NB4 (cell line): ENCODE data around the gene ZSWIM9.

Experiments used
- CTCF ChIP-seq: IDR thresholded peaks from one replicate; pipeline ENCODE4 v1.5.1; 2012; ENCODE audit warnings: low read depth, low read length
- POLR2A ChIP-seq: IDR thresholded peaks from 2 replicates; pipeline ENCODE4 v1.6.1; 2011; ENCODE audit warnings: mild to moderate bottlenecking; ENCODE audit not compliant: insufficient read length; ENCODE audit errors: extremely low read depth

GRCh38 chr19:48169578-48169938 lies 922 bp upstream of the ZSWIM9 start:
- TF ChIP-seq CTCF (no peak), POLR2A (no peak)
